ENCODE results near the gene FCSK. TPM values are rescaled to one million over a fixed set of nuclear protein-coding genes. Genes with fewer than 3 reads are reported as not detected.
A peak's percentile ranks its signal among the peaks of the same experiment; 100 is the strongest.

The FCSK gene
- total and polyA plus RNA-seq, 2 of the 13 experiments (the other 11 are each of a cell fraction or from before 2014, with no cell fraction given), result 9.1 to 19.2 TPM

- TF ChIP-seq ZNF232 (CRISPR knock-in tag; IDR thresholded peaks at IDR 0.05; ENCODE audit: borderline replicate concordance) (no peak), ZXDC (CRISPR knock-in tag; IDR thresholded peaks at IDR 0.05) (no peak), U2AF1 (optimal IDR thresholded peaks at IDR 0.05; ENCODE audit: low read depth, low read length) (no peak), KDM6A (CRISPR knock-in tag; IDR thresholded peaks at IDR 0.05; ENCODE audit: low read depth) (no peak), HINFP (CRISPR knock-in tag; IDR thresholded peaks at IDR 0.05; ENCODE audit: low read depth) (no peak), ZNF143 (CRISPR knock-in tag; IDR thresholded peaks at IDR 0.05) (peak; percentile 16; the same call in 1 of the 2 replicates), USF2 (IDR thresholded peaks at IDR 0.05; ENCODE audit: low read depth, low read length) (no peak), USF2 (CRISPR knock-in tag; IDR thresholded peaks at IDR 0.05; ENCODE audit: borderline replicate concordance) (no peak), ZNF891 (CRISPR knock-in tag; IDR thresholded peaks at IDR 0.05) (peak; percentile 48; the same call in 1 of the 2 replicates), ARID2 (CRISPR knock-in tag; IDR thresholded peaks at IDR 0.05; ENCODE audit: borderline replicate concordance) (no peak), ZFY (CRISPR knock-in tag; IDR thresholded peaks at IDR 0.05) (no peak), PREB (CRISPR knock-in tag; IDR thresholded peaks at IDR 0.05) (no peak), ZFP36 (IDR thresholded peaks at IDR 0.05; ENCODE audit: borderline replicate concordance, low read depth, low read length, partially characterized antibody) (no peak), ZNF850 (CRISPR knock-in tag; conservative IDR thresholded peaks at IDR 0.05) (no peak), AHDC1 (CRISPR knock-in tag; IDR thresholded peaks at IDR 0.05; ENCODE audit: borderline replicate concordance) (no peak), HNF4A (CRISPR knock-in tag; IDR thresholded peaks at IDR 0.05) (no peak; the same call in 1 of the 2 replicates)
Observed at GRCh38 chr16:70440009-70440692, 14.2 kb upstream of the FCSK start (continued).

All from HepG2 (cell line).